DOHH2 (cell line): ENCODE results near the gene DOCK1.

Experiments
- H3F3A ChIP-seq: fragments of 200-600 bp; sonication (generic), shearing (Covaris generic); 2 replicates; pipeline ENCODE4 v1.6.0; 2016; ENCODE audit warnings: antibody characterized with exemption, mild to moderate bottlenecking; ENCODE audit not compliant: control insufficient read depth, insufficient read depth
- H3K27ac ChIP-seq: fragments of 200-600 bp; sonication (generic); 2 replicates; pipeline ENCODE4 v1.5.1; 2014; ENCODE audit warnings: low read depth, mild to moderate bottlenecking, low read length, moderate library complexity
- H3K27me3 ChIP-seq: fragments of 200-600 bp; sonication (generic); 2 replicates; pipeline ENCODE4 v1.6.1; 2014; ENCODE audit warnings: mild to moderate bottlenecking, low read length, mixed read lengths; ENCODE audit not compliant: control insufficient read depth
- H3K36me3 ChIP-seq: fragments of 200-600 bp; sonication (generic); 2 replicates; pipeline ENCODE4 v1.6.1; 2014; ENCODE audit warnings: mild to moderate bottlenecking, low read length, moderate library complexity, mixed read lengths; ENCODE audit not compliant: control insufficient read depth
- H3K4me1 ChIP-seq: fragments of 200-600 bp; sonication (generic); 2 replicates; pipeline ENCODE4 v1.6.1; 2014; ENCODE audit warnings: mild to moderate bottlenecking, low read length, mixed read lengths; ENCODE audit not compliant: control insufficient read depth
- H3K4me2 ChIP-seq: fragments of 200-600 bp; sonication (generic); 2 replicates; pipeline ENCODE4 v1.6.0; 2014; ENCODE audit warnings: mild to moderate bottlenecking, low read length, moderate library complexity
- H3K4me3 ChIP-seq: fragments of 200-600 bp; sonication (generic); 2 replicates; pipeline ENCODE4 v1.5.1; 2014; ENCODE audit warnings: mild to moderate bottlenecking, low read length, mixed read lengths
- H3K79me2 ChIP-seq: fragments of 200-600 bp; sonication (generic); 2 replicates; pipeline ENCODE4 v1.6.1; 2014; ENCODE audit warnings: mild to moderate bottlenecking, low read length, mixed read lengths; ENCODE audit not compliant: control insufficient read depth
- H3K9me2 ChIP-seq: fragments of 200-600 bp; sonication (generic); replicated peaks from 2 replicates; pipeline ENCODE4 v1.6.1; 2014; ENCODE audit warnings: mild to moderate bottlenecking, low read length, mixed read lengths; ENCODE audit not compliant: control insufficient read depth
- H3K9me3 ChIP-seq: fragments of 200-600 bp; sonication (generic); 2 replicates; pipeline ENCODE4 v1.6.1; 2014; ENCODE audit warnings: antibody characterized with exemption, low read length, mixed read lengths; ENCODE audit not compliant: control insufficient read depth, insufficient read depth
- H4K20me1 ChIP-seq: fragments of 200-600 bp; sonication (generic); 2 replicates; pipeline ENCODE4 v1.6.0; 2014; ENCODE audit warnings: low read depth, mild to moderate bottlenecking, antibody characterized with exemption, low read length, moderate library complexity; ENCODE audit not compliant: control insufficient read depth, insufficient read depth
- EZH2phosphoT487 ChIP-seq: fragments of 200-600 bp; sonication (generic); IDR thresholded peaks from 2 replicates; pipeline ENCODE4 v1.6.1; 2017; ENCODE audit warnings: borderline replicate concordance, mild to moderate bottlenecking, antibody characterized with exemption, low read length, moderate library complexity, mixed read lengths
- TF ChIP-seq, protein P1 (sequence below): fragments of 200-600 bp; sonication (generic); IDR thresholded peaks from one replicate; pipeline ENCODE4 v1.5.1; 2014; ENCODE audit warnings: antibody characterized with exemption, mild to moderate bottlenecking, low read depth, low read length; ENCODE audit not compliant: poor library complexity, severe bottlenecking

Gene DOCK1

DNA sequence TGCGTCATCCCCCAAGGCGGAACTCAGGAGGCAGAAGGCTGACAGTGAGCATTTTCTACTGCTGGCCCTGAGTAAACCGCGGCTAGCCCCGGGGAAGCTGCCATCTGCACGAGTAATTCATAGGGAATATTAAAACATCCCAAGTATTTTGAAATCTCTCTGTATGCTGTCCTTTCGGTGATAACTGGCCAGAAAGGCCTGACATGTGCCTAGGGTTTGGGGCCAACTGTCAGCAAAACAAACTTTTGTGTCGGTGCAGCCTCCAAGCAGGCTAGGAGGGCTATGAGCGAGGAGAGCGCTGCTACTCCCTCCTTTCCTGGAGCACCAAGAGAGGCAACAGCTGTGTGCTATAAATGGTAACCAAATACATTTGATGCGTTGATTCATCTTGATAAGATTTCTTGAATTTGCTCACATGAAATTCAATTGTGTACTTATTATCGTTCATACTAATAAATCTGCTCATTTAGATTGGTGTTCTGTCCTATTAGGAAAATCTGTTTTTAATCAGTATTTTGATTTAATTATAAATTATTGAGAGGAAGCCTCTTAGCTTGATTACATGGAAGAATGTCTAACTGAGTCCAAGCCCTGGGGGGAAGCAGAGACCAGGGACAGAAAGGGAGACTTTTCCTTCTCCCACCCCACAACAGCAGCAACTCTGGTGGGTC is 519.5 kb downstream of the DOCK1 start:
- H3K9me2 ChIP-seq = no peaks in the 10 kb centered on the region
- H4K20me1 ChIP-seq = no peaks in the 10 kb centered on the region
- H3K9me3 ChIP-seq = peaks cover 4% of the 10 kb centered on the region; the same call in 1 of the 2 replicates
- H3K27ac ChIP-seq = no peak overlapping the region
- TF ChIP-seq, protein P1, sequence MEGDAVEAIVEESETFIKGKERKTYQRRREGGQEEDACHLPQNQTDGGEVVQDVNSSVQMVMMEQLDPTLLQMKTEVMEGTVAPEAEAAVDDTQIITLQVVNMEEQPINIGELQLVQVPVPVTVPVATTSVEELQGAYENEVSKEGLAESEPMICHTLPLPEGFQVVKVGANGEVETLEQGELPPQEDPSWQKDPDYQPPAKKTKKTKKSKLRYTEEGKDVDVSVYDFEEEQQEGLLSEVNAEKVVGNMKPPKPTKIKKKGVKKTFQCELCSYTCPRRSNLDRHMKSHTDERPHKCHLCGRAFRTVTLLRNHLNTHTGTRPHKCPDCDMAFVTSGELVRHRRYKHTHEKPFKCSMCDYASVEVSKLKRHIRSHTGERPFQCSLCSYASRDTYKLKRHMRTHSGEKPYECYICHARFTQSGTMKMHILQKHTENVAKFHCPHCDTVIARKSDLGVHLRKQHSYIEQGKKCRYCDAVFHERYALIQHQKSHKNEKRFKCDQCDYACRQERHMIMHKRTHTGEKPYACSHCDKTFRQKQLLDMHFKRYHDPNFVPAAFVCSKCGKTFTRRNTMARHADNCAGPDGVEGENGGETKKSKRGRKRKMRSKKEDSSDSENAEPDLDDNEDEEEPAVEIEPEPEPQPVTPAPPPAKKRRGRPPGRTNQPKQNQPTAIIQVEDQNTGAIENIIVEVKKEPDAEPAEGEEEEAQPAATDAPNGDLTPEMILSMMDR = no peak
- no peak for TF ChIP-seq EZH2phosphoT487
- no peaks in the 10 kb centered on the region for H3K4me1 ChIP-seq
- H3K4me3 ChIP-seq = no peak overlapping the region
- no peaks in the 10 kb centered on the region for H3K79me2 ChIP-seq
- no peaks in the 10 kb centered on the region for H3K27me3 ChIP-seq
- H3K36me3 ChIP-seq = no peaks in the 10 kb centered on the region
- H3F3A ChIP-seq = no peaks in the 10 kb centered on the region
- no peak overlapping the region for H3K4me2 ChIP-seq

DNA sequence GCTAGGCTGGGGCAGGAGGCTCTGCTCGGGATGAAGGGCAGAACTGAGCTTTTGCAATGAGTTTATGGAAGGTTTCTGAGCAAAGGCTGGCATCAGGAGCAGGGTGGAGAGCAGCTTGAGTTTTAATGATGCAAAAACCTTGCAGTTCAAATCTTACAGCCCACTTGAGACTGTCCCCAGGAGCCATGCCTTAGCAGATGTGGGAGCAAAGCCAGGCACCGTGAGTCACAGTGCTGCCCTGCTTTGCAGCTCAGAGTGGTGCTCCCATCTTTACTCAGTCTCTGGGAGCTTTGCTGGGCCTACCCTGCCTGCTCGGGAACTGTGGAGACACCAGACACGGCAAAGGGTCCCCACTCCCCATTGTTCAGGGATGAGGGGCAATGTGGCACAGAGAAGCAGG is 521.5 kb downstream of the DOCK1 start:
- no peaks in the 10 kb centered on the region for H3K4me1 ChIP-seq
- peaks cover 4% of the 10 kb centered on the region; the same call in 1 of the 2 replicates for H3K9me3 ChIP-seq
- H3K4me3 ChIP-seq = no peak overlapping the region
- no peak overlapping the region for H3K27ac ChIP-seq
- H3K9me2 ChIP-seq = no peaks in the 10 kb centered on the region
- no peaks in the 10 kb centered on the region for H3K36me3 ChIP-seq
- no peaks in the 10 kb centered on the region for H4K20me1 ChIP-seq
- H3K4me2 ChIP-seq = no peak overlapping the region
- no peaks in the 10 kb centered on the region for H3F3A ChIP-seq
- no peak for TF ChIP-seq EZH2phosphoT487
- TF ChIP-seq, protein P1 = no peak
- no peaks in the 10 kb centered on the region for H3K27me3 ChIP-seq
- H3K79me2 ChIP-seq = no peaks in the 10 kb centered on the region

DNA sequence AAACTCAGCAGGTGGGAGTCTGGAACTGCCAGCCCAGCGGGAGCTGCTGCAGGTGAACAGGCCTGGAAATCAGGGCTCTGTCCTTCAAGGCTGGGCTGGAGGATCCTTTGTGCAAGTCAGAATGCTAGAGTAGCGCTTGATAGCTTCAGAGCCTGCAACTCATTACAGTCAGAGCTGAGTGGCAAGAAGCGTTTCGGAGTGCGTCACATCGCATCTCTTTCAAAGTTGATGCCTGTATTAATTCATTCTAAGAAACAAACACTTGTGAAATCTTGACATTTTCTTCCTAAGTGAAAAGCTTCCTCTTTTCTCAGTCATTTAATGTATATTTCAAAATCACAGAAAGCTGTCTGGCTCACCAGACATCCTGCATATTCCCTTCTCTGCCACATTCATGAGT is 522.7 kb downstream of the DOCK1 start:
- Histone ChIP-seq H3K27ac (no peak overlapping the region), H3K27me3 (no peaks in the 10 kb centered on the region), H3K36me3 (no peaks in the 10 kb centered on the region), H3K9me3 (peaks cover 4% of the 10 kb centered on the region; the same call in 1 of the 2 replicates), H3K4me2 (no peak overlapping the region), H3K4me1 (no peaks in the 10 kb centered on the region), H3K4me3 (no peak overlapping the region), H3F3A (no peaks in the 10 kb centered on the region), H3K9me2 (no peaks in the 10 kb centered on the region), H3K79me2 (no peaks in the 10 kb centered on the region), H4K20me1 (no peaks in the 10 kb centered on the region)
- TF ChIP-seq, protein P1 = no peak
- TF ChIP-seq EZH2phosphoT487 = no peak
